Epidermal melanocyte (primary cell): ENCODE data around the gene SYT1.

Source experiments
- DNase-seq: peaks from one replicate; pipeline ENCODE4 v3.0.0; 2011; ENCODE audit warnings: low spot score; ENCODE audit not compliant: insufficient read length

SYT1 gene

DNA sequence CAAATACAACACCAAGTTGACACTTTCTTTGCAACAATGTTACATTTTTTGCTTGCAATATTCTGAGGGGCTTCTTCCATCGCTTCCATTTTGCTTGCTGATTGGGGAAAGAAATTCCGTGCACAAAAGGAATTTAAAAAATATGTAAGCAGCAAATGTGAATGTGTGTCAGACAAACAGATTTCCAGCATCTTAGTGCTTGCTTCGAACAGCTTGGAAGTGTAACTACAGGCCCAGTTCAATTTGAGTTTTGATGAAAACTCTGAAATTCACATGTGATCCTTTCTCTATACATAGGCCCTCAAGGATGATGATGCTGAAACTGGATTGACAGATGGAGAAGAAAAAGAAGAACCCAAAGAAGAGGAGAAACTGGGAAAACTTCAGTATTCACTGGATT lies 427.1 kb downstream of the SYT1 start:
- DNase-seq: no peak

DNA sequence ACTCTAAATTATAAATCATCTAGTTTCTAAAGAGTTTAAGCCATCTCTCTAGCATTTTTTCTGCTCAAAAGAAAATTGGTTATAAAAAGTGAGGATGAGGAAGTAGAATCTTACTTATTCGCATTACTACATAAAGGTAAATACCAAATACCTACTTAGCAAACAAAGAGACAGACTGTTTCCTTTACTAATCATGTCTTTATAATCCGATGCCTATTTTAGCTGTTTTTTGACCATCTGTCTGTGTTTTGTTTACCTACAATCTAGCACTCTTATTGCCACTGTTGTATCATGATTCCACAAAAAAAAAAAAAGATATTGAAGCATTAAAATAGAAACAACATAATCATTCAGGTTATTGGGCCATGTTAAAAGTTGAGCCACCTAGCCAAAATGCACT lies 430.0 kb downstream of the SYT1 start:
- no peak for DNase-seq

DNA sequence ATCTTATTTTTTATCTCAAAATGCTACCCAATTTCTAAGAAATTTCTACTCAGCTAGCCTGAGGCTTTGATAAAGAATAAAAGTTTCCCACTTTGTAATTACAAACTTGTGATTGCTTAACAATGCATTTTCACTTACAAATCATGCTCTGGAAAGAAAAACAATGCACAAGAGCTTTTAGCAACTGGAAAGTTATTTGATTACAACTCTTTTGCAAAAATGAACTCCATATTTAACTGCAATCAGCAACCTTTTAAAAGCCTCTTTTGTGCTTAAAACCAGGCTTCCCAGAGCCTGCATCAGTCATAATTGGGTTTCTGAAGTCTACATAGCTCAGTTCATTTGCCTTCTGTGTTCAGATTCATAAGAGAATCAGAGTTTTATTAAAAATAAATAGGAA lies 431.0 kb downstream of the SYT1 start:
- DNase-seq: no peak

DNA sequence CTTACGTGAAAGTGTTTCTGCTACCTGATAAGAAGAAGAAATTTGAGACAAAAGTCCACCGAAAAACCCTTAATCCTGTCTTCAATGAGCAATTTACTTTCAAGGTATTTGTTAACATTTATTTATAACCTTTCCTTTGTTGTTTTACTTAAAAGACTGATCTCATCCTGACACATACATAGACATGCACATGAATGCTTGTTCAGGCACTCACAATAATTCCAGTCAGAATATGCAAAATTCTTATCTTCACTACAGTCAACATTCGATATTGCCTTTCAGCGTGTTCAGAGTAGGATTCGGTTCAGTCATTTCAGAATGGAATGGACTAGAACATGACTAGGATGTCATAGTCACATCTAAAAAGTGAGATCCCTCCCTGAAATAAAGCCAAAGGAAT lies 431.6 kb downstream of the SYT1 start:
- no peak for DNase-seq

DNA sequence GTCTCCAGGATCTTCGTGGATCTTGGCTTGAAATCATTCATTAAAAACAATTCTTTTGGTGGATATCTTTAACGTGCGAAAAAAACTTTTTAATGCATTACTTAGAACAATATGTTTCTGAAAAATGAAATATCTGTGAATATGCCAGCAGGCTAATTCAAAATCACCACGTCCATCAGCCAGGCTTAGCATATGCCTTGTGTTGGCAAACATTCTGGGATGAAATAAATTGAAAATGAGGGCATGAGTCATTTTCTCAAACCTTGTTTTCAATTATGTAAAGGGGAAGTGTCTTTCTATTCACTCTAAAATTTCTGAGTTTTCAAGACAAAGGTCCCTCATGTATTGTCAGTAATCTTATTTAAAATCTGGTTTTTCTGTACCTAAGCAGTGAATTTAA lies 432.3 kb downstream of the SYT1 start:
- no peak for DNase-seq

DNA sequence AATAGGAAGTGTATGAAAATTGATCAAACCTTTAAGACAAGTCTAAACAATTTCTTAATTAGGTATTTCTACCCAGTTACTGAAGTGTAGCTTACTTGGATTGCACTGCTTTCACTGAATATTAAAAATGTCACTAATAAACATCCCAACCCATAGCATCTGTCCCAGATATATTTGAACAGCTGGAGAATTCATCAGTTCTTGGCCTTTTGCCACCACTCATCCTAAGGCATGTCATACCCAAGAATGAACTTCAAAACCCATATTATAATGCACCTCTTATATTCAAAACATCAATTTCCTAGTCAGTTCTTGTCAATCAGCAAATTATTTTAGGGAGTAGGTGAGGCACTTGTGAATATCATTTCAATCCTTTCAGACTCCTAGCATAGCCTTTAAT lies 433.9 kb downstream of the SYT1 start:
- DNase-seq: no peak

DNA sequence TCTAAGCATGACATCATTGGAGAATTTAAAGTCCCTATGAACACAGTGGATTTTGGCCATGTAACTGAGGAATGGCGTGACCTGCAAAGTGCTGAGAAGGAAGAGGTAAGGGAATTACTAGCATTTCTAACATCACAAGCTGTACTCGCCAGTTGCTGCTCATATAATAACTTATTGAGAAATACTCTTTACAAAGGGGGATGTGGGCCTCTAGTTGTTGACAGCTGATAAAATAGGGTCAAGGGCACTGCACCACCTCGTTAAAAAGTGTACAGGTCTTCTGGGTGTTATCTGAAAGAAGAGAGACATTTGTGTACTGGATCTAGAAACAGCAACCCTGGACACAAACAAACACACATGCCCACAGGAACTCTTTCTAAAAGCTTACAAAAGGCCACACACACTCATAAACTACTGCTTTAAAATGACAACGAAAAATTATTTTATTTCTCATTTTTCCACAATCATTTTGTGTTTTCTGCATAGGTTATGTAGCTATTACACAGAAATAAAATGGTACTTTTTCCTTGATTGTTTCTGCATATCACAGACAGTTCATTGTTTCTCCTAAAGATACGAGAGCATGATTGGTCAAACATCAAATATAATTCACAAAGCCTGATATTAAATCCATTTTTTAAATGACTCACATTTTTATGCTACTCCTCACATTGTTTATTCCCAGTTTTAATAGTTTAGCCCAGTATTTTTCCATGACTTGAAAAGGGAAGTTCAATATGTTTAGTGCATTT lies 435.0 kb downstream of the SYT1 start:
- DNase-seq: no peak

DNA sequence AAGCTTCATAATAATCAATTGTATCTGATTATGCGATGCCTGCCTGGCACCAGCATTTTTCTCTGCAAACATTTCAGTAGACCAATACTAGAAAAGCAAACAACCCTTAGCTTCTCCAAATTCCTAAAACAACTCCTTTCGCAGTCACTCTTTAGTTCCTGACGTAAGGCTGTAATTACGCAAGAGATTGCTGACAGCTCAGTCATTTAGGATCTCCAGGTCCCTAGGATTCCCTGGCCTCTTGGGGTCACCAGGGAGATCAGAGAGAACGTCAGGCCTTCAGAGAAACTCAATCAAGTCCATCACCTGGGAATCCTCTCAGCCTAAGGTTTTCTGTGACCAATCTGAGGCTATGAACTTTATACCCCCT lies 435.6 kb downstream of the SYT1 start:
- no peak for DNase-seq

DNA sequence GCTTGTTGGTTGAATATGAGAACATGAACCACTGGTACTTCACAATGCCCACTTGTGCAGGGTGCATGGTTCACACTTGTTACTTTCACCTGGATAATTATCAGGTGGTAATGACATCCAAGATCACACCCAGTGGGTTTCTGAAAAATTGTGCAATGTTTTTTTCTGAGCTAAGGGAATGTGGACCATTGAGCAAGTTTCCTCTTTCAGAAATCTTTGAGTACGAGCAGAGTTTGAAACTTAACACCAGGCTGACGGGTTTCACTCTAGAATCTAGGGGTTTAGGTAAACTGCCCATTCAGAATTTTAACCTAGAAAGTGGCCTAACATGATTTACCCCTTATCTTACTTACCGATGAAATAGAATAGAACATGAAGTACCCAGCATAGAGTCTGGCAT lies 436.6 kb downstream of the SYT1 start:
- DNase-seq: no peak

DNA sequence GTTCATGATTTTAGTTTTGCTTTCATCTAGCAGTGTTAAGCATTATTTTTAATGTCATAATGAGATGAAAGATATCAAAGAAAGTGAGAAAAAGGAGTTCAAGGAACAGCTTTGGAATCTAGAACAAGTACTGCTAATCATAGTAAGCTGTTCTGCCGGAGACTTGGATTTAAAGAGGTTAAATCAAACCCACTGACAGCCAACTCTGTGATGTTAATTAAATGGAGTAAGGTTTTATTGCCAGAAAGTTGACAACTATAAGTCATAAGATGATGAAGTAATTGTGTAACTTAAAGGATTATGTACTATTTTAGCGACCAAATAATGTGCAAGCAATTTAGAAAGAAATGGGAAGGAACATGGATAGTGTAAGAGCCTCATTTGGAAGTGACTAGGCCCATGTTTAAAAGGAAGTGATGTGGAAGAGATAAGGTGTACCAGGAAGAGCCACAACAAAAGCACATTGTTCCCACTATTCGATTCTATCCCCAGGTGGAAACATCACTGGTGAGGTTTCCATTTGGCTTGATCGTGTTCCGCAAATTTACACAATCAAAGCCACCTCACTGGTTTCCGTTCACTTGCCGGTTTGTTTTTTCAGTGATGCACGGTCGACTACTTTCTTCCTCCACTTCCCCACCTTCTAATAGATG lies 437.7 kb downstream of the SYT1 start:
- DNase-seq: no peak

DNA sequence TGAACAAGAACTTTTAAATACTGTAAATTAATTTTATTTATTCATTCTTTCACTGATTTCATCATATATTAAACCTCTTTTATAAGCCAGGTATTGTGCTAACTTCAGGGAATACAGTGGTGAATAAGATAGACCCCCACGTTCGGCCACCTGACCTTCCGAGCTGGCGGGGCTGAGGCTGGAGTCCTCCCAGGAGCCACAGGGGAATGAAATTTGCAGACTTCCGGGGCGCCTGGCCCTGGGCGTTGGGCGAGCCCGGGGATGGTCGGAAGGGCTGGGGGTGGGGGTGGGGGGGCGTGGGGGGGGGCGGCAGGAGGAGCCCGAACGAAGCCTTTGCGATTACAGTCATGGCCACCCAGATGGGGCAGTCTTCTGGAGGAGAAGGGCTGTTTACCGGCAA lies 442.8 kb downstream of the SYT1 start:
- DNase-seq: no peak

DNA sequence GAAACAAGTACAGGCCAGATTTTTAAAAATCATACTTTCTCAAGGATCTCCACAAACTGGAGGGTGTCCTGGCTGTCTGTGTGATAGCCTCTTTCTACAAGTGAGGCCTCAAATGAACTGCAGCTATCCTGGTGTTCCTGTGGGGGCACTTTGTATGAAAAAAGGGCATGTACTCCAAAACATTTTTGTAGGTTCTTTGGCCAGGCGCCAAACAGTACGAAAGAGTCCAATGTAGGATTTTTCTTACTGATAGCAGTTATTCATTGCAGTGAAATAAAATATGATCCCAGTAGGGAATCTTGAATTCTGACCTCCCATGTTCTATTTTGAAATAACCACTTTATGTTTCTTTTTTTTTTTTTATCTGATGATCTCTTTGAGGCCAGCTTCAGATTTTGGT lies 444.5 kb downstream of the SYT1 start:
- DNase-seq: no peak

DNA sequence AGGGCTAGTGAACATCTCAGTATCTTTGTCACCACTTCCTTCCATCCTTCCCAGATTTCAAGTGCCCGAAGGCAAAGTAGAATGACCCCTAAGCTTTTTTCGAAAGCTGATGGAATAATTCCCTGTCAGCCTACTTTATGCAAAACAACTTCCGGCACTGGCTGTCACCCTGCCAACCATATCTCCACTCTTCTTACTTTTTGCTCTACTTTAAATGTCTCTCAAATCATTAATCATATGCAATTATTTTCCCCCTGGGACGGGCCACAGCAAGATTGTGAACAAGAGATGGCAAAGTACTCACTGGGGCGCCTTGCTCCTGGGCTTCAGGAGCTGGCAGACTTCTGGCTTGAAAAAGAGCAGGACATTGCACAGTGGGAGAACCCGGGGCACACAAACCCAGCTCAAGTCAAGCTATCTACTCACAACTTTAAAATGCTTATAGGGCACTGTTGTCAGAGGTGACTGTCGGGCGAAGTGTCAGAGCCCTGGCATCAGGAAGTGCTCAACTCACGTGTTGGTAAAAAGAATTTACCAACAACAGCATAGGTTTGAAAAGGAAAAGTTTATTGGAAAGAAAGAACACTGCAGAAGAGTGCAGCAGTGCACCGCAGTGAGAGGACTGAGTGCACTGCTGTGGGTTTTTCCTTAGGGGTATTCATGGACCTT lies 452.7 kb downstream of the SYT1 start:
- DNase-seq: no peak

DNA sequence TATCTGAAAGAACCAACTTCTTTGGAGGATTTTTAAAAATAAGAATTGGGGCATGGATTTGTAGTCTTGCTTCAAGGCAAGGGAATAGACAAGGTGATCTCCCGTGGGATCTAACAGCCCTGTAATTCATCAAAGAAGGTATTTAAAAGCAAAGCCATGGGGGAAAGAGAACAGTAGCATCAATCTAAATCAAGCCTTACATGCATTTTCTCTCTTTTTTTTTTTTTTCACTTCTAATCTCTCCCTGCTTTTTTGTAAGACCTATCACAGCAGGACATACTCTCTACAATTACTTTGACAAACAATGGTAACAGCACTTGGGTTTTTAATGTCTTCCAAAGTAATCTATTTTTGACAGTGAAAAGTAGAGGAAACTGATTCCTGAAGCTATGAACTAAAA lies 458.3 kb downstream of the SYT1 start:
- no peak for DNase-seq

DNA sequence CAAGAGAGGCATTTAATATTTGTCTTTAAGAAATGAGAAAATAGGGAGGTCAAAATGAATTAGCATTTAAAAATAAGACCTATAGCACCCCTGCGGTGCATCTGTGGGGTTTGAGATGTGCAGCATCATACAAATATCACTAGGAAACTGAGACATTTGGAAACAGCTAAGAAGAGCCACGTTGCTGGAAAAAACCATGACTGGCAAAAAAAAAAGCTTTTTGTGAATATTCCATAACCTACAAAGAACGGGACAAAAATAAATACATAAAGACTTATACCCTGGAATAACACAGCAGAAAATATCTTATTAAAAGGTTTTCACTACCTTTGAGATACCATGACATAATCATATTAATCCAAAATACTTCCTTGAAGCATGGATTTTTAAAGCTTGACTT lies 460.0 kb downstream of the SYT1 start:
- no peak for DNase-seq

DNA sequence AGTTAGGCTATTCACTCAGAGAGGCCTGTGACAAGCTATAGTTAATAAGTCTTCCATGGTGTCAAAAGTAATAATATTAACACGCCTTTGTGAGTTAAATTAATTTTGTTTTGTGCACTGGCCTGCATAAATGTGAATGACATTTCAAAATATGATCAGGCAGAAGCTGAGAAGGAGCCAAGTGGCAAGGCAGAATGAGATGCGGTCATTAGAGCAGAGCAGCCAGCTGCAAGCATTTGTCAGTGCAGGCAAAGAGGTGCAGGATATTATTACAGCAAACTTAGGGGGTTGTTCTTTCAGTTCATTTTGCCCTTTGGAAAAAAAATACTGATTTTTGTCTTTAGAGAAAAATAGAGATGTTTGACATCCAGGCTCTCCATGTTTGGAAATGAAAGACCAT lies 461.6 kb downstream of the SYT1 start:
- no peak for DNase-seq

DNA sequence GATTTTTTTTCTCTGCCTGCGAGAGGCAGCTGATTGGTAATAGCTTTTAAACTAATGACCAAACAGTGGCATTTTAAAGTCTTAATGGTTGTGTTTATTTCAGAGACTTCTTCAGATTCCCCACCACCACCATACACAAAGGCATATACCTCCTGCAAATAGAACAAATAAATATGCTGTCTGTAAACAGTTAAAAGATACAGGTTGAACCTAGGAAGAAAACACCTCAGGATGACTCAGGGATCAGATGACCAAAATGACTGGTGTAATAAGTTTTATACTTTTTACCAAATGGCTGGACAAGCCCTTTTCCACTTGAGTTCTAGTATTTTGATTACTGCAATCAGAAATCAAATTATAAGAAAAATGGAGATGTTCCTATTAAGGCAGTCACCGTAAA lies 462.1 kb downstream of the SYT1 start:
- no peak for DNase-seq

DNA sequence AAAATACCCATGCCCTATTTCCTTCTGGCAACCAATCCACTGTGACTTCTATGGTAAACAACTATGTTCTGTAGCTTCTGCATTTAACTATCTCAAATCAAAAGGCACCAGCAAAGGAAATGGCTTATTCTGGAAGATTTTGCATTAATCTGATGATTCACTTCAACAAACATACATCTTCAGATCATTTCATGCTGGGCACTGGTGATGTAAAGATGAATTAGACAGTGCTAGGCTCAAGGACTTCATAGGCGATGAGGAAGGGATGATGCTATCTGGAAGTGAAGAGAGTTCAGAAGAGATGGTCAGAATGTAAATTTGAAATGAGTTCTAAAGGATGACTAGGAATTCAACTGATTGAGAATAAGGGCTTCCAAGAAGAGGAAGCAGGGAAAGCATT lies 462.9 kb downstream of the SYT1 start:
- no peak for DNase-seq

DNA sequence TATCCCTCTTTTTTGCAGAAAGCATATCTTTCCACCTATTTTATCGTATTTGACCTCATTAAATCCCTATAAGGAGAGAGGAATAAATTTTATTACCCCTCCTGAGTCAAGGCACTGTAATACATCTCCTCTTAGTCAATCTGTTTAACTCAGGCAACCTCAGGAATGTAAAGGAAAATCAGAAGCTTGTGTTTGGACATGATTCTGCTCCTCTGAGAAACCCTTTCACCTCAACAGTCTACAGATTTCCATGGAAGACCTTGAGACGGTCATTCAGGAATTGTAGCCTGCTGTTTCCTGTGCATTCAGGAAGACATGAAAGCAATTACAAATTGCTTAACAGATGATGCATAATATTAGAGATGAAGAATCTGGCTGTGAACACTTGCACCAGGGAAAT lies 465.4 kb downstream of the SYT1 start:
- no peak for DNase-seq

DNA sequence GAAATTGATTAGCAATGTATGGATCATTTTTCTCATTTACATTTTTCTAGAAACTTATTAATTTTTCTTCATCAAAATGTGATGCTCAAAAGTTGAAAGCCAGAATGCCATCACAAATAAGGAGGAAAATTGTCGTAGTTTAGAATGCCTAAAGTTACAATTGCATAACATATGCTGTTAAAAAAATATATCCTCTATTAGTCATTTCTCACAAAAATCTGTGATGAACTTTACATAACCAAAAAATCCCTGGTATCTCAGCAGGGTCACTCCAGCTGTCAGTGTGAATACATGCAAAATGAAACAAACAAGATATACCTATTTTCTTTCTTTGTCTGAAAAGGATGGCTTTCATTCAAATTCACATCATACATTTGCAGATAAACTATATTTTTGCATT lies 467.3 kb downstream of the SYT1 start:
- DNase-seq: no peak

DNA sequence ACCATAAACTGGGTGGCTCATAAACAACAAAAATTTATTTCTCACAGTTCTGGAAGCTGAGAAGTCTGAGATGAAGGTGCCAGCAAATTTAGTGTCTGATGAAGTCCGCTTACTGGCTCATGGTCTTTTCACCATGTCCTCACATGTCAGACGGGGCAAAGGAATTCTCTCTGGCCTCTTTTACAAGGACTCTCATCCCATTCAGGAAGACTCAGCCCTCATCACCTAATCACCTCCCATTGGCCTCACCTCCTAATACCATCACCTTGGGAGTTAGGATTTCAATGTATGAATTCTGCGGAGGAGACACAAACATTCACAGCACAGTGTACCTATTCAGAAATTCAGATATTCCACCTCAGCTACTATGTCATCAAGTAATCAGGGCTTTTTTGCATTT lies 468.6 kb downstream of the SYT1 start:
- no peak for DNase-seq

DNA sequence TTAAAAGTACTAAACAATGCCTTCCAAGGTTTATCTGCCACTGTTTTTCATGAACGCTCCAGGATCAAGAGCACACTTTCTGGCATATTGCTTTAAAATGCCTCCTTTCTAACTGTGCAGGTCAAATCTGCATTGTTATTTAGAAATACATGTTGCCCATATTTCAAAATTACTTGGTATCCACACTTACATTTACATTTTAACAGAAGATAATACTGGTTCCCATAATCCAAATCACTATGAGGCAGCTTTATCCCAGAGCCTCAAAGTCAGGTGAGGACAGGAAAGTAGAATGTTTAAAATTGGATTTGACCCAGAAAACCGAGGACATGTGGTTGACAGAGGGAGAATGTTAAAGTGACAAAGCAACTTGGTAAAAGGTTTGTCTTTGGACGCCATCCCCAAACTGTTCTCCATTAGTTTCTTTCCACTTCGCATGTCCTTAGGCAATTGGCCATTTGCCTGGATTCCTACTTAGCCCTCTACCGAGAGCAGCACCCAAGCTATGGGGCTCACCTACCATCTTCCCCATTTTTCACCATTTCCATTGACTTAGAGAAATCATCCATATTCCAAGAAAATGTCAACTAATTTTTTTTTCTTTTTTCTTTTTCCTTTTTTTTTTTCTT lies 473.2 kb downstream of the SYT1 start:
- no peak for DNase-seq
